Liver (tissue), 3 donors: Measurements from ENCODE around the gene ATP4A.

Experiments
- ATF3 ChIP-seq: IDR thresholded peaks from 2 replicates; pipeline ENCODE4 v1.6.1; 2016; ENCODE audit warnings: antibody characterized with exemption
- CTCF ChIP-seq: fragments of 150-350 bp; IDR thresholded peaks from 2 replicates; pipeline ENCODE4 v1.5.1; 2017; ENCODE audit warnings: improper control_type of control experiment, low read depth, low read length; ENCODE audit not compliant: missing input control
- EGR1 ChIP-seq, 2 donors: IDR thresholded peaks; 2 replicates each; pipeline ENCODE4 v1.6.1; 2016 to 2018; ENCODE audit warnings: antibody characterized with exemption in 2 of 2, low read depth in 2 of 2
- GABPA ChIP-seq, 2 donors: IDR thresholded peaks in 1 of 2; conservative IDR thresholded peaks in 1 of 2; 2 replicates each; pipeline ENCODE4 v1.6.1; 2016; ENCODE audit warnings: antibody characterized with exemption in 2 of 2, mild to moderate bottlenecking in 1 of 2, moderate library complexity in 1 of 2
- JUND ChIP-seq, 2 donors: IDR thresholded peaks; 2 replicates each; pipeline ENCODE4 v1.6.1; 2016; ENCODE audit warnings: antibody characterized with exemption in 2 of 2
- MAX ChIP-seq: IDR thresholded peaks from 2 replicates; pipeline ENCODE4 v1.6.1; 2016; ENCODE audit warnings: antibody characterized with exemption
- RAD21 ChIP-seq, 2 donors: IDR thresholded peaks; 2 replicates each; pipeline ENCODE4 v1.6.1; 2016; ENCODE audit warnings: antibody characterized with exemption in 2 of 2, mild to moderate bottlenecking in 2 of 2
- REST ChIP-seq: IDR thresholded peaks from 2 replicates; pipeline ENCODE4 v1.6.1; 2016; ENCODE audit warnings: antibody characterized with exemption, mild to moderate bottlenecking
- TAF1 ChIP-seq: conservative IDR thresholded peaks from 2 replicates; pipeline ENCODE4 v1.6.1; 2016; ENCODE audit warnings: antibody characterized with exemption, mild to moderate bottlenecking
- YY1 ChIP-seq: IDR thresholded peaks from 2 replicates; pipeline ENCODE4 v1.6.1; 2016; ENCODE audit warnings: antibody characterized with exemption, mild to moderate bottlenecking
- ZBTB33 ChIP-seq: IDR thresholded peaks from 2 replicates; pipeline ENCODE4 v1.6.1; 2016; ENCODE audit warnings: antibody characterized with exemption
- donor health status: healthy.
- donor health status: healthy.

- no peak for TF ChIP-seq CTCF
- no peak for TF ChIP-seq RAD21 (IDR thresholded peaks at IDR 0.05)
- no peak for TF ChIP-seq MAX
- no peak for TF ChIP-seq ZBTB33
- TF ChIP-seq EGR1 (IDR thresholded peaks at IDR 0.05; ENCODE audit: low read depth in 2 of 2), result no peak
- no peak for TF ChIP-seq REST
- no peak for TF ChIP-seq ATF3
- TF ChIP-seq TAF1, result no peak
- TF ChIP-seq YY1, result no peak
- TF ChIP-seq GABPA (IDR thresholded peaks at IDR 0.05 in 1 of 2, conservative IDR thresholded peaks at IDR 0.05 in 1 of 2), result no peak
- no peak for TF ChIP-seq JUND (IDR thresholded peaks at IDR 0.05)
These were observed 19.2 kb downstream of the ATP4A start for GRCh38 chr19:35544110-35544802.
